Calu3 (cell line): Measurements from ENCODE around the gene GNAI2. TPM values are rescaled to one million over a fixed set of nuclear protein-coding genes. Genes with fewer than 3 reads are reported as not detected.
"Not testable (repeated sequence)": the region's sequence is repeated elsewhere in the genome, so short reads cannot be mapped to it uniquely, and the experiment has no call there.

Experiments
- BruUV-seq: library from RNA; stranded (reverse); fragments of 400-500 nt; replicated peaks from 2 replicates; lab custom pipeline; 2021; lab: Mats Ljungman, UMichigan
- CTCF ChIA-PET: fragments of 300-600 bp; sonication (Branson Sonifier 250); formaldehyde crosslinking; loops from one replicate; lab custom pipeline; 2022; ENCODE audit warnings: antibody characterized with exemption; lab: Charles Lee
- DNase-seq: peaks from one replicate; pipeline ENCODE4 v3.0.0; 2022
- H3K27ac Mint-ChIP-seq: one replicate; pipeline ENCODE4 v1.8.0; 2022; ENCODE audit warnings: mixed read lengths; ENCODE audit not compliant: unreplicated experiment
- H3K27me3 Mint-ChIP-seq: one replicate; pipeline ENCODE4 v1.8.0; 2022; ENCODE audit warnings: mixed read lengths; ENCODE audit not compliant: unreplicated experiment
- H3K36me3 Mint-ChIP-seq: one replicate; pipeline ENCODE4 v1.8.0; 2022; ENCODE audit warnings: mild to moderate bottlenecking, moderate library complexity, mixed read lengths; ENCODE audit not compliant: insufficient read depth, unreplicated experiment
- H3K4me1 Mint-ChIP-seq: one replicate; pipeline ENCODE4 v1.8.0; 2022; ENCODE audit warnings: mild to moderate bottlenecking, low read depth, mixed read lengths; ENCODE audit not compliant: unreplicated experiment
- H3K4me3 Mint-ChIP-seq: one replicate; pipeline ENCODE4 v1.8.0; 2022; ENCODE audit warnings: mild to moderate bottlenecking, low read depth, moderate library complexity, mixed read lengths; ENCODE audit not compliant: unreplicated experiment
- H3K9me3 Mint-ChIP-seq: one replicate; pipeline ENCODE4 v1.8.0; 2022; ENCODE audit warnings: low read depth, mixed read lengths; ENCODE audit not compliant: unreplicated experiment
- intact Hi-C: fragments of 100-400 bp; cut with micrococcal nuclease; formaldehyde crosslinking; loops from one replicate; pipeline ENCODE4 v1.10.0; 2022; ENCODE audit not compliant: unreplicated experiment
- total RNA-seq: library from RNA; stranded (reverse); gene quantifications from 2 replicates; pipeline ENCODE4 v1.2.3, GENCODE V29; 2022
- TF ChIP-seq, protein P1 (sequence below): fragments of 200-600 bp; IDR thresholded peaks from one replicate; pipeline ENCODE4 v1.8.0; 2022; ENCODE audit warnings: antibody characterized with exemption; ENCODE audit not compliant: unreplicated experiment

Gene GNAI2
- total RNA-seq, 1 experiment from 2014 or later, result 102 TPM

DNA sequence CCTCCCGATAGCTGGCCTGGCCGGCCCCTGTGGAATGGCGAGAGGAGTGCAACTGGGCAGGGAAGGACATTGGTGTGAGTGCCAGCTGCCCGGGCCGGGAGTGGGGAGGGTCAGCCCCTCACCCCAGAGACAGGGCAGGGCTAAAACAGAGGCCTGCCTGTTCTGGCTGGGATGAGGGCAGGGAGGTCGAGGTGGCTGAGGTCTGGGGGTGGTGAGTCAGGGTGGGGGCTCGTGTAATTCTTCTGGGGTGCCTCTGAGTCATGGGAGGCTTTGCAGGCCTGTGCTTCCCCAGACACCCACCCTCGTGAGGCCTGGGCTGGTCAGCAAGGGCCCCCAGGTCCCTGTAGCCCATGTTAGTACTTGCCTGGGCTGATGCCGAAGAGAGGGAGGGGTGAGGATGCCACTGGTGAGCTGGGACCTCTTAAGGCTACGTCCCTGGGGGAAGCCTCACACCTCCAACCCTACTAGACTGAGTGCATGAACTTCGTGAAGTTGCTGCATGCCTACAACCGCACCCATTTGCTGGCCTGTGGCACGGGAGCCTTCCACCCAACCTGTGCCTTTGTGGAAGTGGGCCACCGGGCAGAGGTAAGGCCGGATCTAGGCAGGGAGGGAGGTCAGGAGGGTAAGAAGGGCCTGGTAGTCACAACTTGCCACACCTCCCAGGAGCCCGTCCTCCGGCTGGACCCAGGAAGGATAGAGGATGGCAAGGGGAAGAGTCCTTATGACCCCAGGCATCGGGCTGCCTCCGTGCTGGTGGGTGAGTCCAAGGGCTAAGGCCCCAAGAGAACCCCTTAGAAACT, 34.6 kb downstream of the GNAI2 start:
- peaks cover 54% of the 10 kb centered on the region for H3K4me1 Mint-ChIP-seq
- no TSS peak for BruUV-seq
- TF ChIP-seq, protein P1, sequence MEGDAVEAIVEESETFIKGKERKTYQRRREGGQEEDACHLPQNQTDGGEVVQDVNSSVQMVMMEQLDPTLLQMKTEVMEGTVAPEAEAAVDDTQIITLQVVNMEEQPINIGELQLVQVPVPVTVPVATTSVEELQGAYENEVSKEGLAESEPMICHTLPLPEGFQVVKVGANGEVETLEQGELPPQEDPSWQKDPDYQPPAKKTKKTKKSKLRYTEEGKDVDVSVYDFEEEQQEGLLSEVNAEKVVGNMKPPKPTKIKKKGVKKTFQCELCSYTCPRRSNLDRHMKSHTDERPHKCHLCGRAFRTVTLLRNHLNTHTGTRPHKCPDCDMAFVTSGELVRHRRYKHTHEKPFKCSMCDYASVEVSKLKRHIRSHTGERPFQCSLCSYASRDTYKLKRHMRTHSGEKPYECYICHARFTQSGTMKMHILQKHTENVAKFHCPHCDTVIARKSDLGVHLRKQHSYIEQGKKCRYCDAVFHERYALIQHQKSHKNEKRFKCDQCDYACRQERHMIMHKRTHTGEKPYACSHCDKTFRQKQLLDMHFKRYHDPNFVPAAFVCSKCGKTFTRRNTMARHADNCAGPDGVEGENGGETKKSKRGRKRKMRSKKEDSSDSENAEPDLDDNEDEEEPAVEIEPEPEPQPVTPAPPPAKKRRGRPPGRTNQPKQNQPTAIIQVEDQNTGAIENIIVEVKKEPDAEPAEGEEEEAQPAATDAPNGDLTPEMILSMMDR, result no peak
- H3K27me3 Mint-ChIP-seq, result no peaks in the 10 kb centered on the region
- peak overlapping the region; percentile 63 for H3K4me3 Mint-ChIP-seq
- no peak for DNase-seq
- peak overlapping the region; percentile 90 for H3K27ac Mint-ChIP-seq
- H3K36me3 Mint-ChIP-seq, result peaks cover 44% of the 10 kb centered on the region
- no peaks in the 10 kb centered on the region for H3K9me3 Mint-ChIP-seq
- CTCF ChIA-PET, result interaction anchor here (1.1 to 2.2 kb wide), 5 partner anchors 10 to 44 kb away, joined by 4 to 8 read pairs (median 6); partner anchors contain the start of gene GNAI2
- intact Hi-C loops, result loop anchor here (10.0 kb wide), 1 partner anchor 54 kb away; the partner anchor contains the start of genes HYAL2 and TUSC2

DNA sequence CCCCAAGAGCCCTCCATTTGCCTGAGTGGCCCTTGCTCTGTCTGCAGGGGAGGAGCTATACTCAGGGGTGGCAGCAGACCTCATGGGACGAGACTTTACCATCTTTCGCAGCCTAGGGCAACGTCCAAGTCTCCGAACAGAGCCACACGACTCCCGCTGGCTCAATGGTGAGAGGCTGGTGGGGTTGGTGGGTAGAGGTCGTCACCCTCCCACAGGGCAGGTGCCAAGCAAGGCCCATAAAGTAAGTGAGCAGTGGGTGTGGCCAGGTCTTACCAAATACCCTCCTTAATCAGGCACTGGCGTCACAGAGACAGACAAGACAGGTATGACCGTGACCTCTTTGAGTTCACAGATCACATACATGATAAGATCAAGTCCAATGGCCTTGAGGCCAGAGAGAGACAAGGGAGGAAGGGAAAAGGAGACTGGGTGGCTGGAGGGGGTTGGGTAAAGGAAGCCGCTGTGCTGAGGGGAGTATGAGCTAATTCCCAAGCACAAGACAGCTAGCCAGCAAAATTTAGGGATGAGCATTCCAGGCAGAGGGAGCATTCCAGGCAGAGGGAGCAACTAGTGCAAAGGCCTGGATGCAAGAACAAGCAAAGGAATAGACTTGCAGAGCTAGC, 35.4 kb downstream of the GNAI2 start:
- Mint-ChIP-seq H3K36me3 (peaks cover 46% of the 10 kb centered on the region), H3K4me3 (peak overlapping the region; percentile 63), H3K9me3 (no peaks in the 10 kb centered on the region), H3K4me1 (peaks cover 49% of the 10 kb centered on the region), H3K27ac (peak overlapping the region; percentile 6), H3K27me3 (no peaks in the 10 kb centered on the region)
- no TSS peak for BruUV-seq
- no peak for DNase-seq
- intact Hi-C loops, result loop anchor here (10.0 kb wide), 1 partner anchor 53 kb away; the partner anchor contains the start of genes HYAL2 and TUSC2
- TF ChIP-seq, protein P1, result no peak
- CTCF ChIA-PET, result interaction anchor here (1.0 to 1.8 kb wide), 3 partner anchors 11 to 45 kb away, joined by 3 to 8 read pairs (median 4); no protein-coding TSS in a partner anchor

DNA sequence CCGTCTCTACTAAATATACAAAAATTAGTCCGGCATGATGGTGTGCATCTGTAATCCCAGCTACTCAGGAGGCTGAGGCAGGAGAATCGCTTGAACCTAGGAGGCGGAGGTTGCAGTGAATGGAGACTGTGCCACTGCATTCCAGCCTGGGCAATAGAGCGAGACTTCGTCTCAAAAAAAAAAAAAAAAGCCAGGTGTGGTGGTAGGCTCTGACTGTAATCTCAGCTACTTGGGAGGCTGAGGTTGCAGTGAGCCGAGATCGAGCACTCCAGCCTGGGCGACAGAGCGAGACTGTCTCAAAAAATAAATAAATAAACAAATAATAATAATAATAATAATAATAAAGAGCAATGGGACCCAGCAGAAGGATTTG, 36.5 kb downstream of the GNAI2 start:
- intact Hi-C loops, result loop anchor here (2.0 to 10.0 kb wide), 2 partner anchors 52 to 152 kb away; partner anchors contain the start of genes HYAL2 and TUSC2
- not testable (repeated sequence) for DNase-seq, H3K9me3 Mint-ChIP-seq, H3K27me3 Mint-ChIP-seq, BruUV-seq
- peak overlapping the region; percentile 32 for H3K27ac Mint-ChIP-seq
- H3K36me3 Mint-ChIP-seq, result peaks cover 44% of the 10 kb centered on the region
- peaks cover 48% of the 10 kb centered on the region for H3K4me1 Mint-ChIP-seq
- CTCF ChIA-PET, result interaction anchor here (0.7 to 1.8 kb wide), 3 partner anchors 12 to 84 kb away, joined by 4 to 8 read pairs (median 5); no protein-coding TSS in a partner anchor
- peak overlapping the region; percentile 63 for H3K4me3 Mint-ChIP-seq

DNA sequence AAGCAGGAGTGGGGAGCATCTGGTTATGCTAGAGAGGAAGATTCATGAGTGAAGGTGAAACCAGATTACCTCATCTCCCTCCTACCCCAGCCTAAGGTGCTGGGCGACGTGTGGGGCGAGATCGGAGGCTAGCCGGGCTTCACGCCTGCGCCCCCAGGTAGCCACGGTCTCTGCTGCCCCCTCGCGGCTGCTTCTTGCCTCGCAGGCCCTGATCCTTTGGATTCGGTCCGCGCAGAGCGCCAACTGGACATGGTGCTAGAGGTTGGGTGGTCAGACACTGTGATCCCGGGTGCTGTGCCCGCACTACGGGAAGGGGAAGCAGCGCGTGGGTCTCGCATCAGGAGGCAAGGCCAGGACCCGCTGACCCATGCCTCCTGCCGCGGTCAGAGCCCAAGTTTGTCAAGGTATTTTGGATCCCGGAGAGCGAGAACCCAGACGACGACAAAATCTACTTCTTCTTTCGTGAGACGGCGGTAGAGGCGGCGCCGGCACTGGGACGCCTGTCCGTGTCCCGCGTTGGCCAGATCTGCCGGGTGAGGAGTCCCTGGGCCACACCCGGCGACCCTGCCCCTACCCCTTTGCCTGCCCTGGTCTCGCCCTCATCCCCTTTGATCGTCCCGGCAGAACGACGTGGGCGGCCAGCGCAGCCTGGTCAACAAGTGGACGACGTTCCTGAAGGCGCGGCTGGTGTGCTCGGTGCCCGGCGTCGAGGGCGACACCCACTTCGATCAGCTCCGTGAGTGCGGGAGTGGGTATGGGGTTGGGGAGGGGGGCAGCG, 37.1 kb downstream of the GNAI2 start:
- Mint-ChIP-seq H3K4me1 (peaks cover 42% of the 10 kb centered on the region), H3K27me3 (no peaks in the 10 kb centered on the region), H3K4me3 (peak overlapping the region; percentile 63), H3K36me3 (peaks cover 41% of the 10 kb centered on the region), H3K9me3 (no peaks in the 10 kb centered on the region), H3K27ac (peak overlapping the region; percentile 32)
- CTCF ChIA-PET, result interaction anchor here (0.7 kb wide), 1 partner anchor 84 kb away, joined by 4 read pairs; no protein-coding TSS in a partner anchor
- intact Hi-C loops, result loop anchor here (1.0 to 10.0 kb wide), 4 partner anchors 46 to 152 kb away; partner anchors contain the start of genes HYAL2 and TUSC2
- BruUV-seq, result no TSS peak
- DNase-seq, result peak; percentile 94
- TF ChIP-seq, protein P1, result peak; percentile 96
